Measurements from ENCODE around the gene HES7.

GRCh38 chr17:8162997-8163977 lies 39.4 kb upstream of the HES7 start:
- TF ChIP-seq POLR2A (IDR thresholded peaks at IDR 0.05; ENCODE audit: low read length) (no peak), GATA1 (IDR thresholded peaks at IDR 0.05; ENCODE audit: low read depth, low read length) (no peak)
